HG03558 (cell line): ENCODE results near the gene PCDHB9.
"Not testable (repeated sequence)": the region's sequence is repeated elsewhere in the genome, so short reads cannot be mapped to it uniquely, and the experiment has no call there.

ENCODE experiments used
- ATAC-seq: cut with Tn5 transposase; IDR thresholded peaks from one replicate; pipeline ENCODE4 v1.9.1; 2021; ENCODE audit warnings: moderate number of reproducible peaks; ENCODE audit not compliant: unreplicated experiment; ENCODE audit errors: extremely low read depth

PCDHB9 gene

GRCh38 chr5:141184117-141184855 lies 2.7 kb upstream of the PCDHB9 start:
- not testable (repeated sequence) for ATAC-seq

- ATAC-seq = not testable (repeated sequence)
Observed at GRCh38 chr5:141188682-141189081, 1.7 kb downstream of the PCDHB9 start.

- ATAC-seq = not testable (repeated sequence)
Observed at GRCh38 chr5:141189131-141189530, 2.2 kb downstream of the PCDHB9 start.

GRCh38 chr5:141192110-141192725 lies 5.3 kb downstream of the PCDHB9 start, which contains the start of gene PCDHB10:
Gene PCDHB10 (plus strand): TSS chr5:141192353. CDS start chr5:141192553, 200 bp downstream.
- ATAC-seq = no peak

GRCh38 chr5:141194332-141194731 lies 7.4 kb downstream of the PCDHB9 start:
- ATAC-seq = not testable (repeated sequence)

- no peak for ATAC-seq
Observed at GRCh38 chr5:141196363-141196762, 9.4 kb downstream of the PCDHB9 start.

GRCh38 chr5:141199359-141200235 lies 12.6 kb downstream of the PCDHB9 start, which contains the start of gene PCDHB11:
Gene PCDHB11 (plus strand): TSS chr5:141199627. CDS start chr5:141199775, 148 bp downstream.
- ATAC-seq = no peak

GRCh38 chr5:141201126-141201525 lies 14.2 kb downstream of the PCDHB9 start:
- ATAC-seq = not testable (repeated sequence)

GRCh38 chr5:141201646-141202045 lies 14.7 kb downstream of the PCDHB9 start:
- ATAC-seq = not testable (repeated sequence)

GRCh38 chr5:141208478-141208877 lies 21.5 kb downstream of the PCDHB9 start, which contains the start of gene PCDHB12:
Gene PCDHB12 (plus strand): TSS chr5:141208719. CDS start chr5:141208908, 189 bp downstream.
- ATAC-seq = no peak

- ATAC-seq = not testable (repeated sequence)
Observed at GRCh38 chr5:141210281-141210680, 23.3 kb downstream of the PCDHB9 start.

- ATAC-seq = not testable (repeated sequence)
Observed at GRCh38 chr5:141210849-141211248, 23.9 kb downstream of the PCDHB9 start.

- not testable (repeated sequence) for ATAC-seq
Observed at GRCh38 chr5:141213656-141214339, 26.8 kb downstream of the PCDHB9 start, which contains the start of gene PCDHB13. Gene PCDHB13 (plus strand): TSS chr5:141213919. CDS start chr5:141214124, 205 bp downstream.

- not testable (repeated sequence) for ATAC-seq
Observed at GRCh38 chr5:141214583-141214982, 27.6 kb downstream of the PCDHB9 start.

- ATAC-seq = not testable (repeated sequence)
Observed at GRCh38 chr5:141215504-141215903, 28.5 kb downstream of the PCDHB9 start.

GRCh38 chr5:141216035-141216434 lies 29.1 kb downstream of the PCDHB9 start:
- ATAC-seq = not testable (repeated sequence)

- ATAC-seq = no peak
Observed at GRCh38 chr5:141223112-141223783, 36.3 kb downstream of the PCDHB9 start, which contains the start of gene PCDHB14. Gene PCDHB14 (plus strand): TSS chr5:141223343. CDS start chr5:141223506, 163 bp downstream.

- ATAC-seq = not testable (repeated sequence)
Observed at GRCh38 chr5:141224844-141225243, 37.9 kb downstream of the PCDHB9 start.

GRCh38 chr5:141225421-141225820 lies 38.5 kb downstream of the PCDHB9 start:
- not testable (repeated sequence) for ATAC-seq
